A204.1 (cell line): ENCODE data around the gene CDH12.
A peak's percentile ranks its signal among the peaks of the same experiment; 100 is the strongest.
"Not testable (repeated sequence)": the region's sequence is repeated elsewhere in the genome, so short reads cannot be mapped to it uniquely, and the experiment has no call there.

Experiments used
- FAIRE-seq: peaks from 2 replicates; lab custom pipeline; 2012; peaks lifted over from hg19 to GRCh38; lab: Jason Lieb, UNC

CDH12 gene

DNA sequence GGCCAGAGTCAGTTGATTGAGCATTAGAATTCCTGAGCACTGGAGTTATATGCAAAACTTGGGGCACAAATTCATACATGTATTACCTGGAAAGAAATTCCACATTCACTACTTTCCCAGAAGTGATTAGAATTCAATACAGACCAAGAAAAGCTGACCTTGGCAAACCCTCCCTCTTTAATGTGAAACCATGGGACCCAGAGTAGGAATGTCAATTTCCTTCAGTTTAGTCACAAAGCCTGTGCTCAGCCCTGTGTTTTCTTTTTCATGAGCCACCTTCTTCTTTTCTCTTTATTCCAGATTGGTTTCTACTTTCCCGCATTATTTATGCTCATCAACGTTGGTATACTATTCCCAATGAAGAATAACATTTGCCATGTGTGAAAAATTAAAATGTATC is 420.2 kb downstream of the CDH12 start:
- no peak for FAIRE-seq

DNA sequence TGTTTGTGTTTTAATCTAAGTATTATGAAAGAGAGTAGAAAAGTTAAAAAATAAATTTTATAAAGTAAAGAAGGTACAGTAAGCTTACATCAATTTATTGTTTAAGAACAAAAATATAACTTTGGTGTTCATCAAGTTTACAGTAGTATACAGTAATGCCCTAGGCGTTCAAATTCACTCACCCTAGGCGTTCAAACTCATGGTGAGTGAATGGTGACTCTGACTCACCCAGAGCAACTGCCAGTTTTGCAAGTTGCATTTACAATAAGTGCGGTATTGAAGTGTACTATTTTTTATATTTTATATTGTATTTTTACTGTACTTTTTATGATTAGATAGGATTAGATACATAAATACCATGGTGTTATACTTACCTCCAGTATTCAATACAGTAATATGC is 421.3 kb downstream of the CDH12 start:
- FAIRE-seq: no peak

DNA sequence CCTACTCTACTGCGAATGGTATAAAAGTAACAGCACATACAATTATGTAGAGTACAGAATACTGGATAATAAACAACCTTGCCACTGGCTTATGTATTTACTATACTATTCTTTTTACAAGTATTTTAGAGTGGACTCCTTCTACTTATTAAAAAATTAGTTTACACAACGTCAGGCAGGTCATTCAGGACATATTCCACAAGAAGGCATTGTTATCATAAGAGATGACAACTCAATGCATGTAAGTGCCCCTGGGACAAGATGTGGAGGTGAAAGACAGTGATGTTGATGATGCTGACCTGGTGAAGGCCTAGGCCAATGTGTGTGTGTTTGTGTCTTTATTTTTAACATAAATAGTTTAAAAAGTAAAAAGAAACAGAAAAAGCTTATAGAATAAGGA is 421.7 kb downstream of the CDH12 start:
- FAIRE-seq: no peak

DNA sequence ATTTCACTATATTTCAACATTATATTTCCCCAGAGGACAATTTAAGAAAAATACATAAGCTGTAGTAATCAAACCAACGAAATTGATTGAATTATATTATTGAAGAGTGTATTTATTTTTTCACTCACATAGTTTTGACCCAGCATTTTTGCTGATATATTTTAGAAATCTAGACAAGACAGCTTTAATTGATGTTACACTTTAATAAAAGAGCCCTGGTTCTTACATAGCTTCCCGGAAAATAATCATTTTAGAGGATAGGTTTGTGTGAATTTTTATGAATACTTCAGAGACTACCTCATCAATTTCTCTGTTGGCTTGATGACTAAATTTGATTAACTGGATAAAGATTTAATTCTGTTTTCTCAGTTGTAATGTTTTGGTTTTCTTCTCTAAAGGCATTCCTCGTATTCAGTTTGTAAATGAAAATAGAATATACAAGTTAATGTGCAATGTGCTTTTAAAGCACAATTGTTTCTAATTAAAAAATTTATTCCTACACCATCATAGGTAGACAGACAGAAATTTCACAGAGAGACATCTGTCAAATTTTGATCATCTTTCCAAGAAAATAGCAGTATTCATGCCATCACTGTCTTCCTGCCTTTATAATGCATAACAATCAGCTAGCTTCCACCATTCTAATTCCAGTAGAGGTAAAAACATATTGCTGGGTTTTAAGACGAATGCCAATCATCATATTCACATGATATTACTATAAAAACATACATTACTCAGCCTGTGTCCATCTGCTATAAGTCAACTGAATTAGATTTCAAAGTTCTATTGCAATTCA is 441.4 kb downstream of the CDH12 start:
- FAIRE-seq: no peak

DNA sequence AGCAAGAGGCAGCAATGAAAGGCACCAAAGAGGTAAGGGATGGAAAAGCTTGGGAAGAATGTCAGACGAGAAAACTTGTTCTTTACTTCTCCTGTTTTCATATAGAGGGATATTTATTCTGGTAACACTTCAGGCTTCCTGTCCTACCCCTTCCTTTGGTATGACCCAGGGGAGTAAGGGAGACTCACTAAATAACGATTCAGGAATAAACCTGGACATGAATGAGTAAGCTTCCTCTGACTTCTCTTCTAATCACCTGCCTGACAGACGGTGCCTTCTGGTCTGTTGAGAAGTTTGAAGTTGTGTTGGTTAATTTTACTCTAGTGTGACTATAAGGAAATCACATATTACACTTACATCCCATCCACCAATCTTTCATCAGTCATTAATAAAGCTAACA is 461.2 kb downstream of the CDH12 start:
- no peak for FAIRE-seq

GRCh38 chr5:22390888-22391287 is 462.3 kb downstream of the CDH12 start:
- FAIRE-seq: no peak

DNA sequence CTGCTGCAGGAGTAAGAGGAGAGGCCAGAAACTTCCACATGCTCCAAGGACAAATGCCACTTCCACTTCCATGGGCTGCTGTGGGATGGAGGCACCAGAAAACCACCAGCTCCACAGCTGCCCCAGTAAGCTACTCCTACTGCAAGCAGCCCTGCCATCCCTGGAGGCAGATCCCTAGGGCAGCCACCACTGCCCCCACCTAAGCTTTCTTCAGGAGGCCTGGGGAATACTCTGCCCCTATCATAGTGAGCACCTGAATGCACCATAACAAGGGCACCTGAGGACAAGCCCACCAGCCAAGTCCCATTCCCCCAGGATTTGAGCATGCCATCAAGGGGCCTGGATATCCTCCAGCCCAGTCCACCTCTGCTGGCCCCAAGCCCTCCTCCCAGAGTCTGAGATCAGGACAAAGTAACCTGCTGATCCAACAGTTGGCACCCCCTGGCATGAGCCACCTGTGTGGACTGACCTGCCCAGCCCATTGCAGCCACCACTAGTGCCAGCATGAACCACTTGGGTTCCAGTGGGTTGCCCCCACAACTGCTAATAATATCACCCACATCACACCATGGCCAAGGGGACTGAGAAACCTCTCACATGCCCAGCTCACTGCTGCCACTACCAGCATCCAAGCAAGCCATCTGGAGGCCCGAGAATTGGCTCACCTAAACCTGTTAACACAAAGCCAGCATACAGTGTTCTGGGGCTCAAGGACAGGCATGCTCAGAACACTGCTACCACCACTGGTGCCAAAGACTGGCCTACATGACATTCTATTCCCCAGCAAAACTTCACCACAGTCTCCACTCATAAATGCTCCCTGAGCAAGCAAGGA is 480.1 kb downstream of the CDH12 start:
- FAIRE-seq: no peak

GRCh38 chr5:22372376-22372775 is 480.8 kb downstream of the CDH12 start:
- FAIRE-seq: no peak

DNA sequence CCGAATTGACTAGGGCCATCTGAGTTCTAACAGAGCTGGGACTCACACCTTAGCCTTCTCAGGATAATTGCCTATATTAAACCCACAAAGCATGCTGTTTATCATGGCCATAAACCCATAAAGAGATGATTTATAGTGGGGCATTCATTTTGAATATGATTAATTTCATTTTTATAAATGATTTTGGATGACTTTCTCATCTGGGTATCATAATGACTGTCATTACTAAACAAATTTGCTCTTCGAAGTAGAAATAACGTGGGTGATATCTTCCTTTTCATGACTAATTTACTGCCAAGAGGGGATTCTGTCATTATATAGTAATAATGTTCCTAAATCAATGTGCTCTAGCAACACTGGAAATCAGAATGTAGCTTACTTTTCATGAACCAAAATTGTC is 498.2 kb downstream of the CDH12 start:
- FAIRE-seq: no peak

DNA sequence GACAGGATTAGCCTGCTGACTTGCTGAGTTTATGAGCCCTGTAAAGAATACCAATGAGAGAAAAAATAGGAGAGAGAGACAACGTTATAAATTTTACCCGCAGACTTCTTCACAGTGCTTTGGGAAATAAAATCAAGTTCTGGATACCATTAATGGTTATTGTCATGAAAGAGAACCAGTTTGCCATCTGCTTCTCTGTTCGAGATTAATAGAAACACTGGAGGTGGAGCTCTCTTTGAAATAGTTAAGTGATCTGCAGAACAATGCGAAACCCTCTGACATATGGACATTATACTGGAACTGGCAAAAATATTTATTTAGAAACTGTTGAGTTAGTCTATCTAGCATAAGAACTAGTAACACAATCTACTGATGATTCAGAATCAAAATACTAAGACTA is 500.7 kb downstream of the CDH12 start:
- no peak for FAIRE-seq

DNA sequence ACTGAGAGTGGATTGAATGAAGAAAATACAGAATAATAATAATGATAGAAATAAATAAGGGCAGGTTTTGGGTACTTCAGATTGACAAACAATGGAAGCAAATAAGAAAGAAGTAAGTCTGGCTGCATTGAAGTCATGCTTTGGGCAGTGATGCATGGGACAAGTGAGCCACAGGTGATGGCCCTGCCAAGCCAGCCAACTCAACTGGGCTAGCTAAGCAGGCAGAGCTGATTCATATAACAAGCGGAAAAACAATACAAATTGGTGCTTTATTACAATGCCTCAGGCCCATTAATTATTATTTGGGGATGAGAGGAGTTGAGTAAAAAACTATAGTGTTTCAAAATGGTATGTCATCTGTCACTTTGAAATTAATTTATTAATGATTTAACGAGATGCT is 502.0 kb downstream of the CDH12 start:
- FAIRE-seq: no peak

DNA sequence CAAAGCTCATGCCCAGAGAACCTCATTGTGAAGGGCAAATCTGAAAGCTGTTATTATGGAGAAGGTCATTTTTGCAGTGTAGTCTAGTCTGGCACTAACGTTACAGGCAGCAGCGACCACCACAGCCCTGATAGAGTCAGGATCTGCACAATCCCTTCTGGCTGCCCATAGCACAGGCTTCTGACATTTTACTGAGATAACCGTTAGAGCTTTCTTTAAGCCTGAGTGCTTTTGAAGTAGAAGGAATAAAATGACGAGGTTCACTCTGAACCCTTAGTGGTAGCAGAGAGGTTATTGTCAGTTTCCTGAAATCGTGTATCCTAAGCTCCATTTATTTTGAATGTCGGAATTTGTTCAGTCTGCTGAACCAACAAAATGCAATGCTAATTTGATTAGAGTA is 505.1 kb downstream of the CDH12 start:
- no peak for FAIRE-seq

GRCh38 chr5:22344000-22344399 is 509.1 kb downstream of the CDH12 start:
- FAIRE-seq: no peak

DNA sequence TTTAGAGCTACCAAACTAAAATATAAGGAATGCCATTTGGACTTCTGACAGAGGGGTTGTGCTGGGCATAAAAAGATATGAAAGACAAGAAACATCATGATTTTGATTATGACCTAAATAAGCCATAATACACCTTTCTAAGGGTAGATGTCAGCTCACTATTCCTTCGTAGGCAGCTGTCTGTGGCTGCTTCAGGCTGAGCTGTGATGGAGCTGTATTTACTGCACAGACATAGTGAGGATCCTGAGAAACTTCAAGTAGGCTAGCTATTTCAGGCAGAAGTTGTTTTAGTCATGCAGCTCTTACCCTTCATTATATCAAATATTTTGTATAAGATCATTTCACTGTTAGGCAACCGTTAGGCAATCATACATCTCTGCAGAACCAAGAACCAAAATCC is 511.7 kb downstream of the CDH12 start:
- no peak for FAIRE-seq

- not testable (repeated sequence) for FAIRE-seq
These were observed 520.2 kb downstream of the CDH12 start for GRCh38 chr5:22332949-22333348.

DNA sequence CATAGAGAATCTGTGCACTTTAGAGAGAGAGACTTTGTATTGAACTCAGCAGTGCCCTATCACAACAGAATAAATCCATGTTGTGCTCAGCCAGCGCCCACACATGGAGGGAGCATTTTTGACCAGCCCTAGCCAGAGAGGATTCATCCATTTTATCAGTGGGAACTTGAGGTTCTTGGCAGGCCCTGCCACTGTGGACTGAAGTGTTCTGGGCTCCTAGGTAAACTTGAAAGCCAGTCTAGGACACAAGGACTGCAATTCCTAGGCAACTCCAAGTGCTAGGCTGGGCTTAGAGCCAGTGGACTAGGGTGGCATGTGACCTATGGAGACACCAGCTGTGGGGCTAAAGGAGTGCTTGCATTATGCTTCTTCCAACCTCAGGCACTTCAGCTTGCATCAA is 523.5 kb downstream of the CDH12 start:
- FAIRE-seq: no peak

DNA sequence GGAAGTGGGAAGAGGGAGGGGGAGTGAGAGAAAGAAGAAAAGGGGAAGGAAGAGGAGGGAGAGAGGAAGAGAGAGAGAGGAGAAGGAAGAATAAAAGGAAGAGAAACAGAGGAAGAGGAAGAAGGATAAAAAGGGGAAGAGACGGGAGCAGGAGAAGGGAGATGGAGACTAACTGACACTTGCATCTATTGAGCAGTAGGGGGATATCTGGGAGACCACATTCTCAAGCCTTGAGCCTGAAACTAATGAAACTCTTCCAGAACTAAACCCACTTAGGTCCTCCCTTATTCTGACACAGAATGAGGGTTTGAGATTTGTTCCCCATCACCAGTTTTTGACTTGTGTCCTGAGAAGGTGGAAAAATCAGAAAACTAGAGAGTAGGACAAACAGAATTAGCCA is 533.3 kb downstream of the CDH12 start:
- FAIRE-seq: no peak

GRCh38 chr5:22316294-22316693 is 536.9 kb downstream of the CDH12 start:
- FAIRE-seq: no peak

DNA sequence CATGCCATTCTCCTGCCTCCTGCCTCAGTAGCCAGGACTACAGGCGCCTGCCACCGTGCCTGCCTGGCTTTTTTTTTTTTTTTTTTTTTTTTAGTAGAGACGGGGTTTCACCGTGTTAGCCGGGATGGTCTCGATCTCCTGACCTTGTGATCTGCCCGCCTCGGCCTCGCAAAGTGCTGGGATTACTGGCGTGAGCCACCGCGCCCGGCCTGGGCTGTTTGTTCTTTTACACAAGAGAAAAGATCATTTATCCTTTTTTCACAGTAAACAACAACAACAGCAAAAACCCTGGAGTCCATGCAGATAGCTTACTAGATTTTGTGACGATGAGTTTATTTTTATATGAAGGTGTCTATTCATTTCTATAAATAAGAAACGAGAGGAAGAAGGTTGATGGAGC is 538.1 kb downstream of the CDH12 start:
- not testable (repeated sequence) for FAIRE-seq

- FAIRE-seq: no peak
These were observed 538.6 kb downstream of the CDH12 start for GRCh38 chr5:22314548-22314947.

DNA sequence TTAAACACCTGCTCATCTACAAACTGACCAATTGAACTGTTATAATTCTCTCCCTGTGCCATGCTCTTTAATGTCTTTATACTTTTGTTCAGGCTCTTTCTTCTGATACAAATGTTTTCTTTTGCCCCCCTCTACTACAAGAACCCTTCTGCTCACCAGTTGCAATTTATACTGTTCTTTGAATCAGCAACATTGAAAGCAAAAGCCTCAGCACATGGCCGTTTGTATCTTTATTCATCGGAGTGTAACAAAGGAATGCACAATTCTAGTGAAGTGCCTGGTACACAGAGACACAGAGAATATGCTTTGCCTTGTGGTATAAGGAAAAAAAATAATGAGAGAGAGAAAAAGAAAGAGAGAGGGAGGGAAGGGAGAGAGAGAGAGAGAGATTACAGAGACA is 547.1 kb downstream of the CDH12 start:
- FAIRE-seq: no peak

DNA sequence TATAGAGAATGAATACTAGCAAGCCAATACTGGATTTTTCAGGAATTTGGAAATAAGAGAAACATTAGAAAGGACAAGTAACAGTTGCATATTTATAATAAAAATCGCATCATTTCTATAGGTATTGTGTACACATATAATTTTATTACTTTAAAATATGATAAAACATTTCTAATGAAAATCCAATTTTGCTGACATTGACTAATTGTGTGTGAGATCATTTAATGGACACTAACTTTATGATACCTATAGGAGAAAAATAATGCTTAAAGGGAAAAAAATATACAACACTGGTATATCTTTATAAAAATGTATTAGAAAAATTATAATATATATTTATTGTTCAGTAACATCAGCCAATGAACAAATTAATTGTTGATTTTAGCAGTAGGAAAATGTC is 557.3 kb downstream of the CDH12 start:
- FAIRE-seq: peak; percentile 3

- FAIRE-seq: no peak
These were observed 560.0 kb downstream of the CDH12 start for GRCh38 chr5:22293147-22293546.

- no peak for FAIRE-seq
These were observed 575.0 kb downstream of the CDH12 start for GRCh38 chr5:22278164-22278563.
